Stomach smooth muscle (tissue), 2 donors: Measurements from ENCODE around the gene CAMK2N2.

Experiments
- H3K27ac ChIP-seq: one replicate; pipeline ENCODE4 v1.7.0; 2013; ENCODE audit warnings: mild to moderate bottlenecking, low read length, inconsistent platforms
- H3K27me3 ChIP-seq, 2 donors: one replicate each; pipeline ENCODE4 v1.7.0; 2013; ENCODE audit warnings: low read length in 2 of 2; ENCODE audit not compliant: insufficient read depth in 2 of 2, control insufficient read depth in 1 of 2
- H3K36me3 ChIP-seq, 2 donors: one replicate each; pipeline ENCODE4 v1.7.0; 2013; ENCODE audit warnings: low read length in 2 of 2; ENCODE audit not compliant: control insufficient read depth in 2 of 2, insufficient read depth in 2 of 2
- H3K4me1 ChIP-seq: one replicate; pipeline ENCODE4 v1.7.0; 2013; ENCODE audit warnings: low read length; ENCODE audit not compliant: control insufficient read depth, insufficient read depth
- H3K4me3 ChIP-seq, 2 donors: one replicate each; pipeline ENCODE4 v1.7.0; 2013; ENCODE audit warnings: low read length in 2 of 2
- H3K9ac ChIP-seq, 2 donors: one replicate each; pipeline ENCODE4 v1.7.0; 2013; ENCODE audit warnings: low read length in 2 of 2, mild to moderate bottlenecking in 1 of 2
- H3K9me3 ChIP-seq, 2 donors: one replicate each; pipeline ENCODE4 v1.7.0; 2013; ENCODE audit warnings: low read length in 2 of 2; ENCODE audit not compliant: control insufficient read depth in 2 of 2
- donor health status: healthy.
- donor health status: Pancreatic carcinoma.

CAMK2N2 gene

GRCh38 chr3:184231671-184232070 is 29.7 kb downstream of the CAMK2N2 start:
- H3K9ac ChIP-seq = no peak overlapping the region
- peaks cover 25% of the 10 kb centered on the region for H3K4me1 ChIP-seq
- no peak overlapping the region for H3K4me3 ChIP-seq
- H3K27ac ChIP-seq = no peak overlapping the region
- H3K36me3 ChIP-seq = no peaks in the 10 kb centered on the region
- peaks cover 36 to 60% of the 10 kb centered on the region in 2 donors for H3K27me3 ChIP-seq
- no peaks in the 10 kb centered on the region for H3K9me3 ChIP-seq

GRCh38 chr3:184230603-184231528 is 30.5 kb downstream of the CAMK2N2 start:
- Histone ChIP-seq H3K27ac (no peak overlapping the region), H3K27me3 (peaks cover 37 to 61% of the 10 kb centered on the region in 2 donors), H3K9ac (no peak overlapping the region)

GRCh38 chr3:184230081-184230602 is 31.2 kb downstream of the CAMK2N2 start:
- no peaks in the 10 kb centered on the region for H3K9me3 ChIP-seq
- peak overlapping the region; percentile 59 to 74 for H3K4me3 ChIP-seq
- H3K4me1 ChIP-seq = peaks cover 25% of the 10 kb centered on the region
- peaks cover 40 to 62% of the 10 kb centered on the region in 2 donors for H3K27me3 ChIP-seq
- no peaks in the 10 kb centered on the region for H3K36me3 ChIP-seq
- no peak overlapping the region for H3K9ac ChIP-seq
- H3K27ac ChIP-seq = no peak overlapping the region

More at GRCh38 chr3:184230603-184231528, 30.5 kb downstream of the CAMK2N2 start:
- Histone ChIP-seq H3K4me3 (peak overlapping the region in 1 of 2 donors; percentile 74), H3K4me1 (peaks cover 25% of the 10 kb centered on the region), H3K36me3 (no peaks in the 10 kb centered on the region), H3K9me3 (no peaks in the 10 kb centered on the region)

GRCh38 chr3:184229394-184230080 is 31.8 kb downstream of the CAMK2N2 start, which contains the start of gene VWA5B2:
Gene VWA5B2, plus strand, starts transcription at chr3:184229585. Its CDS starts 944 bp downstream, at chr3:184230529.
- Histone ChIP-seq H3K4me1 (peaks cover 25% of the 10 kb centered on the region), H3K27me3 (peaks cover 40 to 62% of the 10 kb centered on the region in 2 donors), H3K9me3 (no peaks in the 10 kb centered on the region), H3K4me3 (peak within 1 kb of the TSS; percentile 59 to 74), H3K27ac (no peak within 1 kb of the TSS), H3K9ac (no peak within 1 kb of the TSS), H3K36me3 (no peaks in the 10 kb centered on the region)

GRCh38 chr3:184228376-184229137 is 32.8 kb downstream of the CAMK2N2 start:
- no peaks in the 10 kb centered on the region for H3K9me3 ChIP-seq
- H3K4me3 ChIP-seq = peak overlapping the region; percentile 59 to 74
- H3K36me3 ChIP-seq = no peaks in the 10 kb centered on the region
- peaks cover 25% of the 10 kb centered on the region for H3K4me1 ChIP-seq
- H3K27me3 ChIP-seq = peaks cover 40 to 57% of the 10 kb centered on the region in 2 donors
- no peak overlapping the region for H3K9ac ChIP-seq
- no peak overlapping the region for H3K27ac ChIP-seq

- Histone ChIP-seq H3K27ac (no peak overlapping the region), H3K27me3 (peaks cover 40 to 59% of the 10 kb centered on the region in 2 donors), H3K36me3 (no peaks in the 10 kb centered on the region), H3K9me3 (no peaks in the 10 kb centered on the region), H3K9ac (no peak overlapping the region), H3K4me3 (no peak overlapping the region), H3K4me1 (peaks cover 25% of the 10 kb centered on the region)
Observed at GRCh38 chr3:184227481-184227935, 33.8 kb downstream of the CAMK2N2 start.

- H3K27ac ChIP-seq = no peak overlapping the region
- H3K4me3 ChIP-seq = no peak overlapping the region
Observed at GRCh38 chr3:184223946-184224345, 37.4 kb downstream of the CAMK2N2 start.

GRCh38 chr3:184222521-184222920 is 38.8 kb downstream of the CAMK2N2 start:
- Histone ChIP-seq H3K36me3 (no peaks in the 10 kb centered on the region), H3K27me3 (peaks cover 15% of the 10 kb centered on the region in 2 donors), H3K9me3 (no peaks in the 10 kb centered on the region), H3K4me3 (no peak overlapping the region), H3K27ac (no peak overlapping the region), H3K4me1 (no peaks in the 10 kb centered on the region), H3K9ac (no peak overlapping the region)

More at GRCh38 chr3:184223946-184224345, 37.4 kb downstream of the CAMK2N2 start:
- Histone ChIP-seq H3K36me3 (no peaks in the 10 kb centered on the region), H3K9ac (no peak overlapping the region), H3K9me3 (no peaks in the 10 kb centered on the region), H3K4me1 (peaks cover 5% of the 10 kb centered on the region), H3K27me3 (peaks cover 26 to 29% of the 10 kb centered on the region in 2 donors)

- H3K27ac ChIP-seq = no peak overlapping the region
- no peaks in the 10 kb centered on the region for H3K4me1 ChIP-seq
- no peaks in the 10 kb centered on the region for H3K9me3 ChIP-seq
- no peaks in the 10 kb centered on the region for H3K36me3 ChIP-seq
- no peak overlapping the region for H3K9ac ChIP-seq
- H3K27me3 ChIP-seq = peaks cover 2 to 4% of the 10 kb centered on the region in 2 donors
- no peak overlapping the region for H3K4me3 ChIP-seq
Observed at GRCh38 chr3:184218814-184219213, 42.5 kb downstream of the CAMK2N2 start.

GRCh38 chr3:184211718-184212117 is 49.6 kb downstream of the CAMK2N2 start:
- Histone ChIP-seq H3K4me3 (no peak overlapping the region), H3K36me3 (no peaks in the 10 kb centered on the region), H3K9me3 (no peaks in the 10 kb centered on the region), H3K27ac (no peak overlapping the region), H3K4me1 (no peaks in the 10 kb centered on the region), H3K9ac (no peak overlapping the region), H3K27me3 (peaks cover 0 to 2% of the 10 kb centered on the region in 2 donors)
